Skeletal muscle tissue (tissue), 4 donors: ENCODE measurements around the gene COL1A2. TPM values are rescaled to one million over a fixed set of nuclear protein-coding genes. Genes with fewer than 3 reads are reported as not detected.

Experiments
- H3K27ac ChIP-seq: one replicate; pipeline ENCODE4 v1.7.0; 2013; ENCODE audit warnings: mild to moderate bottlenecking, low read depth, low read length, inconsistent platforms
- H3K27me3 ChIP-seq, 3 donors: one replicate each; pipeline ENCODE4 v1.7.0; 2013; ENCODE audit warnings: low read length in 3 of 3; ENCODE audit not compliant: control insufficient read depth in 3 of 3, insufficient read depth in 3 of 3
- H3K36me3 ChIP-seq, 3 donors: one replicate each; pipeline ENCODE4 v1.7.0; 2013; ENCODE audit warnings: low read length in 3 of 3; ENCODE audit not compliant: control insufficient read depth in 3 of 3, insufficient read depth in 3 of 3
- H3K4me1 ChIP-seq, 3 donors: one replicate each; pipeline ENCODE4 v1.7.0; 2013; ENCODE audit warnings: low read length in 3 of 3, mild to moderate bottlenecking in 3 of 3; ENCODE audit not compliant: control insufficient read depth in 3 of 3, insufficient read depth in 3 of 3
- H3K4me3 ChIP-seq, 3 donors: one replicate each; pipeline ENCODE4 v1.7.0; 2013; ENCODE audit warnings: low read length in 3 of 3
- H3K9ac ChIP-seq, 3 donors: one replicate each; pipeline ENCODE4 v1.7.0; 2013; ENCODE audit warnings: low read length in 3 of 3, mild to moderate bottlenecking in 3 of 3, moderate library complexity in 2 of 3, low read depth in 1 of 3
- H3K9me3 ChIP-seq, 3 donors: one replicate each; pipeline ENCODE4 v1.7.0; 2013; ENCODE audit warnings: low read length in 3 of 3; ENCODE audit not compliant: control insufficient read depth in 3 of 3
- total RNA-seq: library from RNA; depleted of rRNA; stranded (reverse); fragments of >200 nt; gene quantifications from one replicate; pipeline ENCODE4 v1.2.3, GENCODE V29; 2014
- donor health status: Osteomylitis.

The COL1A2 gene
- total RNA-seq, 1 donor from 2014 or later, result 6,663 TPM

- Histone ChIP-seq H3K27me3 (peaks cover 0 to 2% (median 0%) of the 10 kb centered on the region in 3 donors), H3K4me3 (no peak overlapping the region), H3K36me3 (peaks cover 0 to 11% (median 0%) of the 10 kb centered on the region in 3 donors), H3K4me1 (peaks cover 0 to 12% (median 0%) of the 10 kb centered on the region in 3 donors), H3K27ac (no peak overlapping the region), H3K9ac (no peak overlapping the region), H3K9me3 (no peaks in the 10 kb centered on the region)
Observed at GRCh38 chr7:94401428-94401814, 6.7 kb downstream of the COL1A2 start.

- Histone ChIP-seq H3K4me3 (no peak overlapping the region), H3K27ac (no peak overlapping the region), H3K36me3 (peaks cover 0 to 11% (median 0%) of the 10 kb centered on the region in 3 donors), H3K9me3 (no peaks in the 10 kb centered on the region), H3K4me1 (peaks cover 0 to 12% (median 0%) of the 10 kb centered on the region in 3 donors), H3K9ac (no peak overlapping the region), H3K27me3 (no peaks in the 10 kb centered on the region)
Observed at GRCh38 chr7:94403546-94403945, 8.9 kb downstream of the COL1A2 start.

- Histone ChIP-seq H3K4me1 (peaks cover 0 to 4% (median 0%) of the 10 kb centered on the region in 3 donors), H3K4me3 (no peak overlapping the region), H3K36me3 (peaks cover 0 to 13% (median 0%) of the 10 kb centered on the region in 3 donors), H3K27ac (no peak overlapping the region), H3K9me3 (no peaks in the 10 kb centered on the region), H3K27me3 (no peaks in the 10 kb centered on the region), H3K9ac (no peak overlapping the region)
Observed at GRCh38 chr7:94405506-94405905, 10.8 kb downstream of the COL1A2 start.

GRCh38 chr7:94406696-94407095 is 12.0 kb downstream of the COL1A2 start:
- Histone ChIP-seq H3K36me3 (peaks cover 0 to 13% (median 0%) of the 10 kb centered on the region in 3 donors), H3K9ac (no peak overlapping the region), H3K27me3 (no peaks in the 10 kb centered on the region), H3K4me1 (peaks cover 0 to 2% (median 0%) of the 10 kb centered on the region in 3 donors), H3K9me3 (no peaks in the 10 kb centered on the region), H3K27ac (no peak overlapping the region), H3K4me3 (no peak overlapping the region)

- peaks cover 0 to 5% (median 0%) of the 10 kb centered on the region in 3 donors for H3K36me3 ChIP-seq
- H3K9ac ChIP-seq, result no peak overlapping the region
- no peak overlapping the region for H3K4me3 ChIP-seq
- no peak overlapping the region for H3K27ac ChIP-seq
- peaks cover 0 to 3% (median 0%) of the 10 kb centered on the region in 3 donors for H3K4me1 ChIP-seq
- no peaks in the 10 kb centered on the region for H3K9me3 ChIP-seq
- no peaks in the 10 kb centered on the region for H3K27me3 ChIP-seq
Observed at GRCh38 chr7:94409200-94409948, 14.7 kb downstream of the COL1A2 start.

- Histone ChIP-seq H3K27me3 (no peaks in the 10 kb centered on the region), H3K4me1 (peaks cover 0 to 3% (median 0%) of the 10 kb centered on the region in 3 donors), H3K9me3 (no peaks in the 10 kb centered on the region), H3K9ac (no peak overlapping the region), H3K4me3 (no peak overlapping the region), H3K27ac (no peak overlapping the region), H3K36me3 (peaks cover 0 to 4% (median 0%) of the 10 kb centered on the region in 3 donors)
Observed at GRCh38 chr7:94410413-94411187, 15.9 kb downstream of the COL1A2 start.

GRCh38 chr7:94411188-94411466 is 16.4 kb downstream of the COL1A2 start:
- Histone ChIP-seq H3K9ac (no peak overlapping the region), H3K4me1 (peaks cover 0 to 3% (median 0%) of the 10 kb centered on the region in 3 donors), H3K27me3 (no peaks in the 10 kb centered on the region), H3K36me3 (peaks cover 0 to 2% (median 0%) of the 10 kb centered on the region in 3 donors), H3K9me3 (no peaks in the 10 kb centered on the region), H3K27ac (no peak overlapping the region), H3K4me3 (no peak overlapping the region)

GRCh38 chr7:94412762-94413322 is 18.1 kb downstream of the COL1A2 start:
- Histone ChIP-seq H3K9me3 (no peaks in the 10 kb centered on the region), H3K4me1 (peaks cover 0 to 3% (median 0%) of the 10 kb centered on the region in 3 donors), H3K27ac (no peak overlapping the region), H3K36me3 (peaks cover 0 to 2% (median 0%) of the 10 kb centered on the region in 3 donors), H3K4me3 (no peak overlapping the region), H3K27me3 (no peaks in the 10 kb centered on the region), H3K9ac (no peak overlapping the region)

- Histone ChIP-seq H3K4me1 (peaks cover 0 to 3% (median 0%) of the 10 kb centered on the region in 3 donors), H3K27me3 (no peaks in the 10 kb centered on the region), H3K9ac (no peak overlapping the region), H3K4me3 (no peak overlapping the region), H3K9me3 (no peaks in the 10 kb centered on the region), H3K27ac (no peak overlapping the region), H3K36me3 (peaks cover 0 to 8% (median 0%) of the 10 kb centered on the region in 3 donors)
Observed at GRCh38 chr7:94414481-94414880, 19.8 kb downstream of the COL1A2 start.

- peaks cover 0 to 6% (median 0%) of the 10 kb centered on the region in 3 donors for H3K4me1 ChIP-seq
- H3K36me3 ChIP-seq, result peaks cover 0 to 11% (median 4%) of the 10 kb centered on the region in 3 donors
- no peaks in the 10 kb centered on the region for H3K9me3 ChIP-seq
- no peak overlapping the region for H3K27ac ChIP-seq
- no peak overlapping the region for H3K9ac ChIP-seq
- H3K27me3 ChIP-seq, result no peaks in the 10 kb centered on the region
- H3K4me3 ChIP-seq, result no peak overlapping the region
Observed at GRCh38 chr7:94414980-94415379, 20.3 kb downstream of the COL1A2 start.
